Fibroblast of the aortic adventitia (primary cell): ENCODE data around the gene COL12A1. TPM values are rescaled to one million over a fixed set of nuclear protein-coding genes. Genes with fewer than 3 reads are reported as not detected.

ENCODE experiments used
- DNase-seq: peaks from one replicate; pipeline ENCODE4 v3.0.0-alpha.2; 2010; ENCODE audit warnings: low read depth
- H3K4me3 ChIP-seq: 2 replicates; pipeline ENCODE4 v1.5.1; 2011; ENCODE audit warnings: low read depth, mild to moderate bottlenecking, control low read depth, low read length, moderate library complexity
- total RNA-seq: library from RNA; depleted of rRNA; stranded (reverse); fragments of >200 nt; gene quantifications from 2 replicates; pipeline ENCODE4 v1.2.3, GENCODE V29; 2012; ENCODE audit warnings: low replicate concordance
- TF ChIP-seq, protein P1 (sequence below): IDR thresholded peaks from 2 replicates; pipeline ENCODE4 v1.5.1; 2011; ENCODE audit warnings: mild to moderate bottlenecking, low read length, control low read depth, inconsistent platforms; ENCODE audit not compliant: insufficient read depth

Gene COL12A1
- total RNA-seq, 1 donor = 139 TPM

DNA sequence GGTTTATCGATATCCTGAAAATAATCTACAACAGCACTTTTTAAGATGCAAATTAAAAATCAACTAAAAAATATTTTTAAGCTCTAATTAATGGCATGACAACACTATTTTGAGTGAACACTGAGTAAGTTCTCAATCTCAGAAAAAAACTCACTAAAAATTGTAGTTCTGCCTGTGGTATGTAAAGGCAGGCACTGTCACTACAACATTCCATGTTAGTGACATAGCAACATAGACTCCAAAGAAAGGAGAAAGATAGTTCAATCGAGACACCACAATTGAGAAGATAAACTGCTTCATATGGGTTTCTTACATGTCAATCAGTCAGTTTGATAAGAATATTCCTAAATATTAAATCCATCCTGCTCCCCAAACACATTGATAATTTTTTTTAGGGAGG lies 38.0 kb downstream of the COL12A1 start:
- DNase-seq = no peak
- no peak overlapping the region for H3K4me3 ChIP-seq

DNA sequence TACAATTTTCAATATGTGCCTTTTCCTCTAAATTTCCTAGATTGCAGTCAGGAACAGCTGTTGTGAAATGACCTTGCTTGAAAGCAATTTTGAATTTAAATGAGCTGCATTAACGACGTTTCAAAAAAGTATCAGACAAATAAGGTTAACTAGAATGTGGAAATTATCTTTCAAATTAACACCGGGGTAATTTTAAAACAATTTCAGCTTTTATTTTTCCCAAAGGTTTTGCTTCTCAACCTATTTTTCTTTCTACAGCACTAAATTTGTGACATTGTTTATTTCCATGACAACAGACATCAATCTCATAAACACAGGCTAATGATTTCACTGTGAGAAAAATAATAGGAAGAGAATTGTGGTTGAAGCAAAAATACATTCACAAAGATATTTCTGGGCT lies 38.5 kb downstream of the COL12A1 start:
- DNase-seq = no peak
- H3K4me3 ChIP-seq = no peak overlapping the region
- TF ChIP-seq, protein P1, sequence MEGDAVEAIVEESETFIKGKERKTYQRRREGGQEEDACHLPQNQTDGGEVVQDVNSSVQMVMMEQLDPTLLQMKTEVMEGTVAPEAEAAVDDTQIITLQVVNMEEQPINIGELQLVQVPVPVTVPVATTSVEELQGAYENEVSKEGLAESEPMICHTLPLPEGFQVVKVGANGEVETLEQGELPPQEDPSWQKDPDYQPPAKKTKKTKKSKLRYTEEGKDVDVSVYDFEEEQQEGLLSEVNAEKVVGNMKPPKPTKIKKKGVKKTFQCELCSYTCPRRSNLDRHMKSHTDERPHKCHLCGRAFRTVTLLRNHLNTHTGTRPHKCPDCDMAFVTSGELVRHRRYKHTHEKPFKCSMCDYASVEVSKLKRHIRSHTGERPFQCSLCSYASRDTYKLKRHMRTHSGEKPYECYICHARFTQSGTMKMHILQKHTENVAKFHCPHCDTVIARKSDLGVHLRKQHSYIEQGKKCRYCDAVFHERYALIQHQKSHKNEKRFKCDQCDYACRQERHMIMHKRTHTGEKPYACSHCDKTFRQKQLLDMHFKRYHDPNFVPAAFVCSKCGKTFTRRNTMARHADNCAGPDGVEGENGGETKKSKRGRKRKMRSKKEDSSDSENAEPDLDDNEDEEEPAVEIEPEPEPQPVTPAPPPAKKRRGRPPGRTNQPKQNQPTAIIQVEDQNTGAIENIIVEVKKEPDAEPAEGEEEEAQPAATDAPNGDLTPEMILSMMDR = no peak

More for the DNA sequence above, 38.0 kb downstream of the COL12A1 start:
- TF ChIP-seq, protein P1 = no peak

DNA sequence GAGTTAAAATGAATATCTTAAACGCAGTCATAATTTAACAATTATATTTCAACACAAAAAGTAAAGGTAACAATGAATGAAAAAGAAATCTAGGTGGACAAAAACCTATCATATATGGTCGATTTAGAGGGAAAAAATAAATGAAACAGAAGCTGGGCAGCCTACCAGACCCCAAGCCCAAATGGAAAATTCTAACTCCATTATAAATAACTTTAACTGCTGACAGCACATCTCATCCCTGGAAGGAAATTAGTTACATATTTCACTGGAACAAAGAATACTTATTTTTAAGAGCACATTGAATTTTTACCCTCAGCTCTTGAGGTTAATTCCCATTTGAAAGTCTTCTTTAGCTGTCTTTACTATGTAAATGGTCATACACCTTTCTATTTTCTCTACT lies 39.1 kb downstream of the COL12A1 start:
- no peak for DNase-seq
- no peak overlapping the region for H3K4me3 ChIP-seq
- TF ChIP-seq, protein P1 = no peak

DNA sequence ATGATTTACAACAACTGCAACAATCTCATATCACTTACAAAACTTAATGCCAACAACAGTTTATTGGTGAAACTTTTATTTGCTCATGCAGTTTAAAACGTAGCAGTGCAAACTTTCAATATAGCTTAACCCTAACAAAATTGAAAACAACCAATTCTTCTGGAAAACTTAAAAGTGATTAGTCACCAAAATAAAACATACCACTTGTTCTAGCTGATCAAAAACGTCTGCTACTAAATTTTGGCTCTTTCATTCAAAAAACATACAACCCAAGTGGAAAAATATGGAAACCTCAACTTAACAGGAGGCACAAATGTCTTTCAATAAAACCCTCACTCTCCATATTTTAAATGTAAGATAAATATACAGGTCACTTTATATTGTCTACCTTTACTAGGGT lies 39.6 kb downstream of the COL12A1 start:
- TF ChIP-seq, protein P1 = no peak
- no peak for DNase-seq
- no peak overlapping the region for H3K4me3 ChIP-seq

DNA sequence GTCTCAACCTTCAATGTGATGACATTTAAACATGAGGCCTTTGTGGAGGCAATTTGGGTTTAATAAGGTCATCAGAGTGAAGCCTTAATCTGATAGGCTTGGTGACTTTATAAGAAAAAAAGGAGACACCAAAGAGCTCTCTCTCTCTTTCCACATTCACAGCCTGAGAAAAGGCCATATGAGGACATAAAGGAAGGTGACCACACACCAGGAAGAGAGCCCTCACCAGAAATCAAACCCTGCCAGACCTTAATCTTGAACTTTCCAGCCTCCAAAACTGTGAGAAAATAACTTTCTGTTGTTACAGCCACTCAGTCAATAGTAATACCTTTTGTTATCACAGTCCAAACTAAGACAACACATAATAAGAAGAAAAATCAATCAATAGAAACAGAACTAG lies 47.7 kb downstream of the COL12A1 start:
- DNase-seq = no peak
- TF ChIP-seq, protein P1 = no peak
- no peak overlapping the region for H3K4me3 ChIP-seq

DNA sequence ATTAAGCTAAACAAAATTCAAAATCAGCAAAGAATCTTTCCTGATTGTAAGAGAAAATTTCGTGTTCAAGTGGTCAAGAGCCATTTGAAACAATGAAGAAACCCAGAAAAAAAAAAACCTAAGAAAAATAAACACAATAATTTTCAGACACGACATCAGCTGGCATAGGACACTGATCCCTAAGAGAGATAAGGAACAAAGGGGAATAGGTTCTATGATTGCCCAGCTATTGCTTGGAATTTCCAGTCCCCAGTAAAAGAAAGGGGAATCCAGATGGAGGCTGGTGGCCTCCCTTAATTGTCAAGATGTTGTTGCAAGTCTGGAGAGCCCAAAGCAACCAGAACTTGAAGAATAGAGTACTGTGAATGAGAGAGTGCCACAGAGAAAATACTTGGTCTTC lies 48.5 kb downstream of the COL12A1 start:
- no peak overlapping the region for H3K4me3 ChIP-seq
- TF ChIP-seq, protein P1 = no peak
- peak; percentile 25 for DNase-seq

DNA sequence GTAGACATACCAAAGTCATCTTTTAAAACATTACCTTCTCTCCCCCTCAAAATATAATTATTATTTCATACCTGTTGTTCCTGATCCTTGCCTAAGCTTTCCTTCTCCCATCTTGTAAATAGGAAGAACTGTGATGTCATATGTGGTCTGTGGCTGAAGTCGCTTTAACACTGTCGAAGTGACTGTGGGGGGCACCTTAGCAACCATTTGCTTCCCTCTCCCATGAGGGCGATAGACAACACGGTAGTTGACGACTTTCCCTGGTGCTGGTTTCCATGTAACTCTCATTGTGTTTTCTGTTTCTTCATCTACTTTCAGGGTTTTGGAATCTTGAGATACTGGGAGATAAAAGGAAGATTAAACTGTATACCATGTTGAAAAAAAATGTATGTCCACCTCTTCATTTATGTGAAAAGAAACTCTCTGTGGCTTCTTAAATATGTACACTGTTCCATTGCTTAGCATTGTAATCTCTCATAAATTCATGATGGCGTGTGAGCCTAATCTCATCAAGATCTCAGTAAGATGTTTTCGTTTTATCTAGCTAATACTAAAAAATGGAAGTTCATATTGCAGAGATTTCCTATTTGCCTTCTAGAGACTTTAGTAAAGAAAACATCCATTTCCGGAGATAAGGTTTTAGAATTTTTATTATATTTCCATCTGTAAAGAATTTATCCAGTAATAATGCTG lies 49.5 kb downstream of the COL12A1 start:
- TF ChIP-seq, protein P1 = no peak
- H3K4me3 ChIP-seq = no peak overlapping the region
- DNase-seq = no peak
